GM12872 (cell line): Measurements from ENCODE around the gene E2F8.

Source experiments
- CTCF ChIP-seq: IDR thresholded peaks from 3 replicates; pipeline ENCODE4 v1.5.1; 2011; ENCODE audit warnings: low read depth, mild to moderate bottlenecking, low read length, moderate library complexity; ENCODE audit not compliant: insufficient read depth

E2F8 gene

GRCh38 chr11:19237813-19238212 lies 2.9 kb downstream of the E2F8 start:
- TF ChIP-seq CTCF, result no peak

GRCh38 chr11:19237381-19237780 lies 3.4 kb downstream of the E2F8 start:
- TF ChIP-seq CTCF, result no peak

GRCh38 chr11:19234231-19234817 lies 6.4 kb downstream of the E2F8 start:
- TF ChIP-seq CTCF, result no peak

- TF ChIP-seq CTCF, result no peak
These were observed 7.7 kb downstream of the E2F8 start for GRCh38 chr11:19232910-19233503.

GRCh38 chr11:19229671-19230070 lies 11.1 kb downstream of the E2F8 start:
- TF ChIP-seq CTCF, result no peak

- no peak for TF ChIP-seq CTCF
These were observed 11.8 kb downstream of the E2F8 start for GRCh38 chr11:19228968-19229367.

- no peak for TF ChIP-seq CTCF
These were observed 14.2 kb downstream of the E2F8 start for GRCh38 chr11:19226378-19227195.
